ENCODE data around the gene AKNA.

Gene AKNA

DNA sequence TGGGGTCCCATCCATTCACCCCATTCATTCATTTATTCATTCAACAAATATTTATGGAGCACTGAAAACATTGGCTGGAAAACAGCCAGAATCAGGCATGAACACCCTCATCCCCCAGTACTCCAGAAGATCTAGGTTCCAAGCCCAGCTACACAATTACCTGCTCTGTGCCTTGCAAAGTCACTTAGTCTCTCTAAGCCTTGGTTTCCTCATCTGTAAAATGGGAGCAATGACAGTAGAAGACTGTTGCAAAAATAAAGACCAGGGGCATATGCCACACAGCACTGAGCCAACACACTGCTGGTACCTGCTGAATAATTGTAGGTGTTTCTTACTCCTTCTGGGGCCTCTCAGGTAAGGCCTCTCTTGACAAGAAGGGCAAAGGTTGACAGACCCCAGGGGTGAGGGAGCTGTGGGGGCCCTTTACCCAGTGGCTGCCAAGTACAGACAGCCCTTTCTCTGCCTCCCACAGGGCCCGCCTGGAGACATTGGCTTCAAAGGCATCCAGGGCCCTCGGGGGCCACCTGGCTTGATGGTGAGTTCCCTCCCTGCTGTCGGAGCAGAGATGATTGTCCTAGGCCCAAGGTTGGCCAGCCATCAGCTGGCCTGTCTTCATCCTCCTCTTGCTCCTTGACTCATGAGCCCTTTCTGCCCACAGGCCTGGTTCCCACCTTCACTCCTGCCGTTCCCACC, 87.5 kb downstream of the AKNA start:
- ATAC-seq (replicated peaks) (no peak), DNase-seq (no peak)
- Mint-ChIP-seq H3K4me1 (peaks cover 0 to under 1% of the 10 kb centered on the region in 2 donors), H3K4me3 (no peak overlapping the region), H3K9me3 (peaks cover 0 to 3% of the 10 kb centered on the region in 2 donors), H3K36me3 (no peaks in the 10 kb centered on the region), H3K27me3 (peaks cover 7 to 11% of the 10 kb centered on the region in 2 donors), H3K27ac (no peak overlapping the region)

- H3K9me3 Mint-ChIP-seq = peaks cover 0 to 8% of the 10 kb centered on the region in 2 donors
- ATAC-seq (replicated peaks) (no peak), DNase-seq (no peak)
- no peak overlapping the region for H3K4me3 Mint-ChIP-seq
- no peaks in the 10 kb centered on the region for H3K36me3 Mint-ChIP-seq
- peaks cover 7 to 8% of the 10 kb centered on the region in 2 donors for H3K27me3 Mint-ChIP-seq
- H3K27ac Mint-ChIP-seq = no peak overlapping the region
- H3K4me1 Mint-ChIP-seq = no peaks in the 10 kb centered on the region
These were observed 88.3 kb downstream of the AKNA start for GRCh38 chr9:114299286-114300152.

DNA sequence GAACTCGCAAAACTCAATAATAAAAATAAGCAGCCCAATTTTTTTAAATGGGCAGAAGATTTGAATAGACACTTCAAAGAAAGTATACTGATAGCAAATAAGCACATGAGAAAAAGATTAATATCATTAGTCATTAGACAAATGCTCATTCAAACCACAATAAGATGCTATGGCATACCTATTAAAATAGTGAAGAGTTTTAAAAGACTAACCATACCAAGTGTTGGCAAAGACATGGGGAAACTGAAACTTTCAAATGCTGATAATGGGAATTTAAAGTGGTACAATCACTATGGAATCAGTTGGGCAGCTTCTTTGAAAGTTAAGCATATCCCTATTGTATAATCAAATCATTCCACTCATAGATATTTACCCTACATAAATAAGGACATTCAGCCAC, 91.4 kb downstream of the AKNA start:
- Mint-ChIP-seq H3K36me3 (no peaks in the 10 kb centered on the region), H3K27me3 (peaks cover 14 to 20% of the 10 kb centered on the region in 2 donors), H3K9me3 (peaks cover 0 to 9% of the 10 kb centered on the region in 2 donors), H3K4me1 (no peaks in the 10 kb centered on the region), H3K27ac (no peak overlapping the region), H3K4me3 (no peak overlapping the region)
- ATAC-seq (replicated peaks) = no peak
- no peak for DNase-seq

DNA sequence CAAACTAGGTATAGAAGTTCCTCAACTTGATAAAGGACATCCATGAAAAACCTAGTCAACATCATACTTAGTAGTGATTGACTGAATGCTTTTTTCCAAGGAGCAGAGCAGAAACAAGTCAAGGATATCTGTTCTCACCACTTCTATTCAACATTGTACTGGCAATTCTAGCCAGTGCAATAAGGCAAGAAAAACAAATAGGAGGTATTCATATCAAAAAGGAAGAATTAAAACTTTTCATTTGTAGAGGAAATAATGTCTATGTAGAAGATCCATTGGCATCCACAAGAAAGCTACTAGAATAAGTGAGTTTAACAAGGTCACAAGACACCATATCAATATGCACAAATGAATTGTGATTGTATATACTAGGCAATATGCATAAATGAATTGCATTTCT, 93.1 kb downstream of the AKNA start:
- DNase-seq (no peak), ATAC-seq (replicated peaks) (no peak)
- peaks cover 14 to 19% of the 10 kb centered on the region in 2 donors for H3K27me3 Mint-ChIP-seq
- H3K9me3 Mint-ChIP-seq = peaks cover 0 to 9% of the 10 kb centered on the region in 2 donors
- H3K36me3 Mint-ChIP-seq = no peaks in the 10 kb centered on the region
- H3K4me1 Mint-ChIP-seq = peaks cover 6% of the 10 kb centered on the region in 2 donors
- H3K4me3 Mint-ChIP-seq = no peak overlapping the region
- H3K27ac Mint-ChIP-seq = no peak overlapping the region

DNA sequence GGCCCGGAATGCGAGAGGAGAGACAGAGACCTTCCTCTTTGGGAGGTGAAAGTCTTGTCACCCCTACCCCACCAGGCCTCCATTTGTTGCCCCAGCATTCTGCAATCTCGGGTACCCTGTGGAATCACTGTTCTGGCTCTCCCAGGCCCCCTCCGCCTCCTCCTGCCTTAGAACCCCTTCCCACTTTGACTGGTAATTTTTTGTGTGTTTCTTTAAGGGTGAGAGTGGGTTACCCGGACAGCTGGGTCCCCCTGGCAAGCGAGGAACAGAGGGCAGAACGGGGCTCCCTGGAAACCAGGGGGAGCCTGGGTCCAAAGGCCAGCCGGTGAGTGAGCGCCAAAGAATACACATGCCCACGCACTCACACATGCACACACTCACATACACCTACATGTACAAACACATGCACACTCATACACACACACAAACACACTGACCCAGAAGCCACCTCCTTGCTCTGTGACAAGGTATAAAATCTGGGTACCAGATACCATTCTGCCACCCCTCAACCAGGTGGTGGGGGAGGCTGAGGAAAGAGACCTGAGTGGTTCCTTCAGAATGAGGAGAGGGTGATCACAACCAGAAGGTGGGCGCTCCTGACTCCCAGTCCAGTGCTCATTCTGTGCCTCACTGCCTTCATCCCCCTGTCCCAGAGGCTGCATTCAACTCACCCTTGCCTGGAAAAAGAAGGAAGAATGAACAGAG, 95.7 kb downstream of the AKNA start:
- Mint-ChIP-seq H3K4me3 (no peak overlapping the region), H3K27ac (no peak overlapping the region)
- DNase-seq = no peak

DNA sequence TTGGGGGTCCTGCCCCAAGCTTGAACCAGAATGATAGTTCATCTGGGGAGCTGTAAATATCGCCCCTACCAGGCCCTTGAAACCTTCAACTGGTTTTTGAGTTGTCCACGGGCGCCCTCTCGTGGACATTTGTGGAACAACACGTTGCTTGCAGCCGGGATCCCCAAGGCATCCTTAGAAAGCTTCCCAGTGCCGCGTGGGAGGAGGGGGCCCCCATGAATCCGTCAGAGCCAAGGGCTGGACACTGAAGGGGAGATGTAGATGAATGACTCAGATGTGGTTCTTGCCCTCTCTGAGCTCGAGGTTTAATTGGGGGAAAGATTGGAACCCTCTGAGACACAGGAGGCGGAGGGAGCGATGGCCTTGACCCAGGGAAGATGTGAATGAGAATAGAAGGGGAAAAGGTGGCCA, 96.7 kb downstream of the AKNA start:
- ATAC-seq (replicated peaks) (peak; percentile 62), DNase-seq (peak; percentile 42)
- no peaks in the 10 kb centered on the region for H3K36me3 Mint-ChIP-seq
- H3K4me3 Mint-ChIP-seq = no peak overlapping the region
- H3K27me3 Mint-ChIP-seq = peaks cover 14 to 19% of the 10 kb centered on the region in 2 donors
- peaks cover 0 to 9% of the 10 kb centered on the region in 2 donors for H3K9me3 Mint-ChIP-seq
- peak overlapping the region; percentile 1 for H3K27ac Mint-ChIP-seq
- H3K4me1 Mint-ChIP-seq = peaks cover 6% of the 10 kb centered on the region in 2 donors

More for the DNA sequence above, 95.7 kb downstream of the AKNA start:
- Mint-ChIP-seq H3K27me3 (peaks cover 14 to 19% of the 10 kb centered on the region in 2 donors), H3K9me3 (peaks cover 0 to 9% of the 10 kb centered on the region in 2 donors), H3K36me3 (no peaks in the 10 kb centered on the region), H3K4me1 (peaks cover 6% of the 10 kb centered on the region in 2 donors)
- ATAC-seq (replicated peaks) = no peak

DNA sequence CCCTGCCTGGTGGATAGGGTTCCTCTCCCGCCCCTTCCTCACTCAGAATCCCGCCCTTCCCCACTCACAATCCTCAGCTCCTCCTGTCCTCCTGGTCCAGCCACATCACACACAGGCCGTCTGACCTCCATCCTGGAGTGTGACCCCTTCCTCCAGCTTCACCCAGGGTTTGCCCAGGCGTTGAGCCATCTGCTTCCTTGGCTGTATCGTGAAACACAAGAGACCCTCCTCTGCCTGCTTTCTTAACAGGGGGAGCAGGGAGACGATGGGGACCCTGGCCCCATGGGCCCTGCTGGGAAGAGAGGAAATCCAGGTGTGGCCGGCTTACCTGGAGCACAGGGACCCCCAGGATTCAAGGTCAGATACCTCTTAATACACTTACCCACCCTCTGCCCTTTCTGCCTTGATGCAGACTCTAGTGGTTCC, 97.2 kb downstream of the AKNA start:
- ATAC-seq (replicated peaks) (peak; percentile 16 to 23), DNase-seq (no peak)
- Mint-ChIP-seq H3K4me1 (peaks cover 6% of the 10 kb centered on the region in 2 donors), H3K4me3 (no peak overlapping the region), H3K9me3 (peaks cover 0 to 7% of the 10 kb centered on the region in 2 donors), H3K27me3 (peaks cover 14 to 19% of the 10 kb centered on the region in 2 donors), H3K36me3 (no peaks in the 10 kb centered on the region), H3K27ac (no peak overlapping the region)

DNA sequence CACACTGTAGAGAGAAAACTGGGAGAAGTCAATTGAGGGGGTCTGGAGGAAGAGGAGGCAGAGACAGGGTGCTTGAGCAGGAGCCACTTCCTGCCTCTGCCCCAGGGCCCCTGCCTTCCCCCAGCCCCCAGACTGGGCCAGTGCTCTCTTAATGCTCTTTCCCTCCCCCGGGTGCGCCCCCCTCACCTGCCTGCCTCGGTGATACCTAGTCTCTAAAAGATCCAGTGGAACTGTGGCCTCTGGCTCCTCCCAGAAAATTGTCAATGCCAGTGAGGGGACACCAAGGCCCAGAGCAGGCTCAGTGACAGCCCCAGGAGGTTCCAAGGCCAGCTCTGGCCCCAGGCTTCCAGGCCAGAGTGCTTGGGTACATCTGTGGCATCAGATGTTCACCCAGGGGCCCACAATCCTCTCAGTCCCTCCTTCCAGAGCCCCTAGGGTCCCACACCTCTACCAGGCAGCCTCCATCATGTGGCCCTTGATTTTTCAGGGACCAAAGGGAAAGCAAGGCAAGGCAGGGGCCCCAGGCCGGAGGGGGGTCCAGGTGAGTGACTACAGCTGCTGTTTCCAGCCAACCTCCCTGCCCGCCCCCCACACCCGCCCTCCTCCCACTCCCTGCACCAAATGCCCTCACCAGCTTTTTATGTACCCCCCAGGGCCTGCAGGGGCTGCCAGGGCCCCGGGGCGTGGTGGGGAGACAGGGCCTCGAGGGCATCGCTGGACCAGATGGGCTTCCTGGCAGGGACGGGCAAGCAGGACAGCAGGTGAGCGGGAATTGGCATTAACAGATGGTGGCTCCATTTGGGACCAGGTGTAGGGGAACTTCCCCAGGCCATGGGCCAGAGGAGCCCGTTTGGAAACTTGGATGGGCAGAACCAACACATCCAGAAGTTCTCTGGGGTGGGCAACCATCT, 98.0 kb downstream of the AKNA start:
- no peak for ATAC-seq (replicated peaks)
- Mint-ChIP-seq H3K4me1 (peaks cover 6% of the 10 kb centered on the region in 2 donors), H3K4me3 (no peak overlapping the region), H3K27me3 (peaks cover 14 to 19% of the 10 kb centered on the region in 2 donors), H3K36me3 (no peaks in the 10 kb centered on the region), H3K27ac (no peak overlapping the region), H3K9me3 (peaks cover 0 to 4% of the 10 kb centered on the region in 2 donors)
- DNase-seq = no peak

- Mint-ChIP-seq H3K4me3 (no peak overlapping the region), H3K27ac (no peak overlapping the region), H3K36me3 (no peaks in the 10 kb centered on the region), H3K4me1 (peaks cover 6% of the 10 kb centered on the region in 2 donors), H3K27me3 (peaks cover 14 to 19% of the 10 kb centered on the region in 2 donors), H3K9me3 (no peaks in the 10 kb centered on the region)
- ATAC-seq (replicated peaks) (no peak), DNase-seq (no peak)
These were observed 98.7 kb downstream of the AKNA start for GRCh38 chr9:114289106-114289505.

- DNase-seq = no peak
- Mint-ChIP-seq H3K4me1 (peaks cover 6% of the 10 kb centered on the region in 2 donors), H3K36me3 (no peaks in the 10 kb centered on the region), H3K27ac (no peak overlapping the region), H3K9me3 (no peaks in the 10 kb centered on the region), H3K4me3 (no peak overlapping the region), H3K27me3 (peaks cover 14 to 19% of the 10 kb centered on the region in 2 donors)
- ATAC-seq (replicated peaks) = no peak
These were observed 99.3 kb downstream of the AKNA start for GRCh38 chr9:114288193-114289091.

DNA sequence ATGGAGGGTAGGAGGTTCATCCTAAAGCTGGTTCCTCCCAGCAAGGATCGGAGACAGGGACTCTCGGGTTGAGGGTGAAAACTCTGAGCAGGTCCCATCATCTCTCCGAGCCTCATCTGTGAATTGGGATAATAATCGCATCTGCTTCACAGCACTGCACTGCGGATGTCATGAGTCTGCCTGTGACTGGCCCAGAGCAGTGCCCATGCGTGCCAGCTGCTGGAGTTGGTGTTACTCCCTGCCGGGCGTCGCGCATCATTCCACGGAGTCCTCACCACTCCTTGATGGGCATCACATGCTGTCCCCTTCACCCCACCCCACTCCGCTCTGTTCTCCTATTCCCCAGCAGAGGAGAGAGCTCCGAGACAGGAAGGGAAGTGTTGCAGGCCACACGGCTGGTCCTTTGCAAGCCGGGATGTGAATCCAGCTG, 100.0 kb downstream of the AKNA start:
- H3K9me3 Mint-ChIP-seq = no peaks in the 10 kb centered on the region
- H3K27me3 Mint-ChIP-seq = peaks cover 14 to 19% of the 10 kb centered on the region in 2 donors
- no peak for ATAC-seq (replicated peaks)
- peaks cover 6% of the 10 kb centered on the region in 2 donors for H3K4me1 Mint-ChIP-seq
- no peak overlapping the region for H3K27ac Mint-ChIP-seq
- no peak overlapping the region for H3K4me3 Mint-ChIP-seq
- no peaks in the 10 kb centered on the region for H3K36me3 Mint-ChIP-seq
- DNase-seq = no peak

DNA sequence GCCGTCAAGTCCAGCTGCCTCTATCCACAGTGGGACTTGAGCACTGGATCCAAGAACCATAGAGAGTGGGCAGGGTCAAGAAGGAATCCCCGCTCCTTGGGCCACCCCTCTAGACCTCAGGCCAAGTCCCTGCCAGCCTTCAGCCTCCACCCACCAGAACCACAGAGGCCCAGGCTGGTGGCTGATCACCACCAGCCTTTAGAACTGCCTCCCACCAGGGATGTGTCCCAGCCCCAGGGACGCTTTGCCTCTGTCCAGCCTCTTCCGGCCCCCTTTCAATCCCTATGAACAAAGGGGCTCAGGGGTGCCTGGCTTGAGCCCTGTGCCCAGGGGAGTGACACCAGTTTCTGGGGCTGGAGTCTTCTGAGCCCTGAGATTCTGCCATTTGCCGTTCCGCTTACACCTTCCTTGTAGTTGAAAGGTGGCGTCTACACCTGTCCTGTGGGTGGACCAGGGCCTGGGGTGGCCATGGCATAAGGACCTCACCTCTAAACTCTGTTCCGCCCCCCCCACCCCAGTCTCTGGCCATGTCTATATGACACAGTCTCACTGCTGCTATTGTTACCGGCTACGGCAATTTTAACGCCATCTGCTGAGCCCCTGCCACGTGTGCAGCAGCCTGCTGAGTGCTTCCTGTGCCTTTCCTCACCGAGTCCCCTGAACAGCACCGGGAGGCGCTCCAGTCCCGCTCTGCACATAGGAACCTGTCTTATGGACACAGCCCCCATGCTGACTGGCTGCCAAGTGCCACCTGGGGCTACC, 100.6 kb downstream of the AKNA start:
- ATAC-seq (replicated peaks) (no peak), DNase-seq (no peak)
- H3K9me3 Mint-ChIP-seq = no peaks in the 10 kb centered on the region
- H3K27ac Mint-ChIP-seq = no peak overlapping the region
- H3K27me3 Mint-ChIP-seq = peaks cover 12 to 13% of the 10 kb centered on the region in 2 donors
- H3K4me1 Mint-ChIP-seq = peaks cover 6% of the 10 kb centered on the region in 2 donors
- H3K4me3 Mint-ChIP-seq = no peak overlapping the region
- no peaks in the 10 kb centered on the region for H3K36me3 Mint-ChIP-seq
